ENCODE results near the gene DLAT.

DLAT gene

DNA sequence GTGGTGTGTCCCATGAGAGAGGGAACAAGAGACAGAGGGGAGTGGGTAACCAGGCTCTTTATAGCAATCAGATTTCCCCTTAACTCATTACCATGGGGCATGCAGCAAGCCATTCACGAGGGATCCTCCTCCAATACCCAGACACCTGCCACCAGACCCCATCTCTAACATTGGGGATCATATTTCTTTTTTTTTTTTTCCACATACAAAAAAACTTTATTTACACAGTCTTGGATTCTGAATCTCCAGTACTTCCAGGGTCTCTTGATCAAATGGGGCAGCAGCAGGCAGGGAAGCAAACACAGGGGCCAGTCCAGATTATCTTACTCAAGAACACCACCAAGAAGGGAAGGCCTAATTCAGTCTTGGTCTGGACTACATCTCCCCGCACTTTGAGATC is 4.3 kb downstream of the DLAT start:
- no peak overlapping the region for H3K4me2 ChIP-seq (ENCODE audit: low read length)
- no peaks in the 10 kb centered on the region for H3K79me2 ChIP-seq
- no peaks in the 10 kb centered on the region for H3K27me3 ChIP-seq (ENCODE audit: control insufficient read depth, insufficient read depth, low read length)
- H3K9ac ChIP-seq, result no peak overlapping the region
- H3K4me3 ChIP-seq (ENCODE audit: low read depth, low read length), result no peak overlapping the region
- no peak overlapping the region for H2AFZ ChIP-seq
- no peak for TF ChIP-seq CTCF (IDR thresholded peaks at IDR 0.05)
- no peaks in the 10 kb centered on the region for H3K36me3 ChIP-seq (ENCODE audit: control insufficient read depth, insufficient read depth, low read length)
- no peak overlapping the region for H3K27ac ChIP-seq
- H3K9me3 ChIP-seq (ENCODE audit: control insufficient read depth, low read length), result no peaks in the 10 kb centered on the region
- H3K4me1 ChIP-seq, result no peaks in the 10 kb centered on the region

- no peak for TF ChIP-seq CTCF (IDR thresholded peaks at IDR 0.05)
- no peaks in the 10 kb centered on the region for H3K79me2 ChIP-seq
- no peak overlapping the region for H2AFZ ChIP-seq
- no peak overlapping the region for H3K4me3 ChIP-seq (ENCODE audit: low read depth, low read length)
- H3K27ac ChIP-seq, result no peak overlapping the region
- no peaks in the 10 kb centered on the region for H3K36me3 ChIP-seq (ENCODE audit: control insufficient read depth, insufficient read depth, low read length)
- H3K9me3 ChIP-seq (ENCODE audit: control insufficient read depth, low read length), result no peaks in the 10 kb centered on the region
- H3K4me1 ChIP-seq, result no peaks in the 10 kb centered on the region
- no peak overlapping the region for H3K9ac ChIP-seq
- H3K4me2 ChIP-seq (ENCODE audit: low read length), result no peak overlapping the region
- no peaks in the 10 kb centered on the region for H3K27me3 ChIP-seq (ENCODE audit: control insufficient read depth, insufficient read depth, low read length)
Observed at GRCh38 chr11:112033902-112034301, 8.7 kb downstream of the DLAT start.

- Histone ChIP-seq H3K27me3 (ENCODE audit: control insufficient read depth, insufficient read depth, low read length) (no peaks in the 10 kb centered on the region), H3K79me2 (no peaks in the 10 kb centered on the region), H3K9me3 (ENCODE audit: control insufficient read depth, low read length) (no peaks in the 10 kb centered on the region), H2AFZ (no peak overlapping the region), H3K4me3 (ENCODE audit: low read depth, low read length) (no peak overlapping the region), H3K27ac (no peak overlapping the region), H3K4me2 (ENCODE audit: low read length) (no peak overlapping the region), H3K36me3 (ENCODE audit: control insufficient read depth, insufficient read depth, low read length) (no peaks in the 10 kb centered on the region), H3K4me1 (no peaks in the 10 kb centered on the region), H3K9ac (no peak overlapping the region)
- TF ChIP-seq CTCF (IDR thresholded peaks at IDR 0.05), result no peak
Observed at GRCh38 chr11:112037527-112037926, 12.3 kb downstream of the DLAT start.

- no peaks in the 10 kb centered on the region for H3K9me3 ChIP-seq (ENCODE audit: control insufficient read depth, low read length)
Observed at GRCh38 chr11:112042161-112042960, 17.2 kb downstream of the DLAT start.

More at GRCh38 chr11:112042161-112042960, 17.2 kb downstream of the DLAT start:
- TF ChIP-seq CTCF (IDR thresholded peaks at IDR 0.05), result no peak
- H3K4me1 ChIP-seq, result no peaks in the 10 kb centered on the region
- H3K27me3 ChIP-seq (ENCODE audit: control insufficient read depth, insufficient read depth, low read length), result no peaks in the 10 kb centered on the region
- no peak overlapping the region for H3K4me2 ChIP-seq (ENCODE audit: low read length)
- H3K27ac ChIP-seq, result no peak overlapping the region
- H3K79me2 ChIP-seq, result no peaks in the 10 kb centered on the region
- no peak overlapping the region for H3K9ac ChIP-seq
- no peak overlapping the region for H3K4me3 ChIP-seq (ENCODE audit: low read depth, low read length)
- H3K36me3 ChIP-seq (ENCODE audit: control insufficient read depth, insufficient read depth, low read length), result no peaks in the 10 kb centered on the region
- H2AFZ ChIP-seq, result no peak overlapping the region
